Adrenal gland (tissue), 12 donors: Measurements from ENCODE around the gene ZNF691. TPM values are rescaled to one million over a fixed set of nuclear protein-coding genes. Genes with fewer than 3 reads are reported as not detected.
"Not testable (repeated sequence)": the region's sequence is repeated elsewhere in the genome, so short reads cannot be mapped to it uniquely, and the experiment has no call there.

ENCODE experiments used
- DNase-seq, 7 donors: peaks; one replicate each; pipeline ENCODE4 v3.0.0-alpha.2; 2019 to 2020
- H3K27ac ChIP-seq, 5 donors: fragments of 200-600 bp; sonication (generic) in 4 of 5; 1 replicate in 3 of 5; 2 replicates in 2 of 5; pipeline versions ENCODE4 v1.5.1 to v1.8.0; 2016 to 2020; ENCODE audit warnings: mild to moderate bottlenecking in 1 of 5
- H3K27me3 ChIP-seq: fragments of 200-600 bp; 2 replicates; pipeline ENCODE4 v1.8.0; 2021
- H3K36me3 ChIP-seq, 2 donors: fragments of 200-600 bp; replicated peaks in 1 of 2; 1 replicate in 1 of 2; 2 replicates in 1 of 2; pipeline versions ENCODE4 v1.5.1 to v1.8.0; 2018 to 2022
- H3K4me1 ChIP-seq, 2 donors: fragments of 200-600 bp; replicated peaks in 1 of 2; 1 replicate in 1 of 2; 2 replicates in 1 of 2; pipeline versions ENCODE4 v1.5.1 to v1.8.0; 2018 to 2021
- H3K4me3 ChIP-seq, 4 donors: fragments of 200-600 bp; sonication (generic) in 3 of 4; one replicate each; pipeline ENCODE4 v1.5.1; 2016 to 2018
- H3K9me3 ChIP-seq, 3 donors: fragments of 200-600 bp; sonication (generic) in 1 of 3; replicated peaks in 1 of 3; 1 replicate in 2 of 3; 2 replicates in 1 of 3; pipeline versions ENCODE4 v1.5.1 to v1.8.0; 2016 to 2021
- CTCF ChIP-seq, 6 experiments: fragments of 450-650 bp in 4 of 6; fragments of 200-600 bp in 2 of 6; sonication (generic) in 1 of 6; IDR thresholded peaks; 1 replicate in 5 of 6; 2 replicates in 1 of 6; pipeline versions ENCODE4 v1.5.1 to v1.8.0; 2016 to 2021; ENCODE audit warnings: antibody characterized with exemption in 6 of 6, mild to moderate bottlenecking in 2 of 6, moderate library complexity in 1 of 6
- POLR2A ChIP-seq, 2 donors: fragments of 450-650 bp; IDR thresholded peaks; one replicate each; pipeline ENCODE4 v1.6.1; 2017; ENCODE audit warnings: antibody characterized with exemption in 2 of 2, mild to moderate bottlenecking in 2 of 2, moderate library complexity in 1 of 2
- WGBS, 4 donors: extraction: QIAGEN DNeasy Blood & Tissue Kit in 2 of 4; methylation state at CpG; one replicate each; pipeline versions ENCODE4 v1.1.5 to v1.1.7; 2013 to 2017; 5-methylcytosine and 5-hydroxymethylcytosine counted together
- intact Hi-C, 2 donors: fragments of 100-400 bp; cut with DNase I; formaldehyde crosslinking; loops; one replicate each; pipeline versions ENCODE4 v1.14.1 to v1.15.0; 2022 to 2023
- polyA plus RNA-seq, 3 donors: library from polyadenylated mRNA; stranded (reverse); fragments of 200-250 nt in 2 of 3; fragments of 350-450 nt in 1 of 3; fragmentation: Illumina TruSeq in 1 of 3; extraction: RNeasy Lipid Tissue Mini Kit (QIAGEN cat#74804) in 1 of 3; gene quantifications; one replicate each; pipeline ENCODE4 v1.2.3, GENCODE V29; 2013 to 2014
- total RNA-seq, 9 donors: library from RNA; depleted of rRNA in 4 of 9; stranded (reverse); fragments of >200 nt in 4 of 9; fragments of 120-200 nt in 1 of 9; fragmentation: NEBNext Ultra II Directional in 1 of 9; extraction: Animal tissue kit (Norgen Biotek cat#: 25700) in 1 of 9; gene quantifications; one replicate each; pipeline versions ENCODE4 v1.1.0 to v1.2.4, GENCODE V29; 2013 to 2023
- donor health status: healthy with polysubstance abuse.
- donor health status: Bipolar disorder and iron deficiency.
- donor health status: DM: yes; HTN: yes; CAD: no.
- donor health status: DM: no; HTN: no; CAD: no.
- donor health status: DM: no; HTN: no; CAD: no.
- donor health status: DM: yes; HTN: yes; CAD: no.

ZNF691 gene
- total and polyA plus RNA-seq, 12 donors: 7.6 to 23.6 (median 14.6) TPM

GRCh38 chr1:42801832-42802473, 44.5 kb upstream of the ZNF691 start:
- no peaks in the 10 kb centered on the region for H3K27me3 ChIP-seq
- DNase-seq: no peak
- intact Hi-C loops: no loop called here
- H3K27ac ChIP-seq: no peak overlapping the region
- no peaks in the 10 kb centered on the region for H3K4me1 ChIP-seq
- no peak overlapping the region for H3K4me3 ChIP-seq
- TF ChIP-seq POLR2A (IDR thresholded peaks at IDR 0.05): no peak
- no peak for TF ChIP-seq CTCF (IDR thresholded peaks at IDR 0.05)
- H3K9me3 ChIP-seq: no peaks in the 10 kb centered on the region
- no peaks in the 10 kb centered on the region for H3K36me3 ChIP-seq
- WGBS, 4 donors: 85 to 91% (median 89%) methylated on average over 8 of the region's 8 CpGs

- TF ChIP-seq POLR2A (IDR thresholded peaks at IDR 0.05) (no peak), CTCF (IDR thresholded peaks at IDR 0.05) (no peak)
- H3K4me1 ChIP-seq: no peaks in the 10 kb centered on the region
- H3K27ac ChIP-seq: no peak overlapping the region
Measured at GRCh38 chr1:42806171-42806570, 40.2 kb upstream of the ZNF691 start.

GRCh38 chr1:42806593-42806992, 39.8 kb upstream of the ZNF691 start:
- Histone ChIP-seq H3K4me3 (no peak overlapping the region), H3K27me3 (no peaks in the 10 kb centered on the region), H3K27ac (no peak overlapping the region), H3K36me3 (no peaks in the 10 kb centered on the region), H3K4me1 (no peaks in the 10 kb centered on the region), H3K9me3 (no peaks in the 10 kb centered on the region)
- no peak for TF ChIP-seq POLR2A (IDR thresholded peaks at IDR 0.05)
- TF ChIP-seq CTCF (IDR thresholded peaks at IDR 0.05): no peak
- 85 to 88% (median 85%) methylated on average over 5 of the region's 5 CpGs for WGBS, 4 donors
- intact Hi-C loops: no loop called here
- no peak for DNase-seq

More at GRCh38 chr1:42806171-42806570, 40.2 kb upstream of the ZNF691 start:
- H3K9me3 ChIP-seq: no peaks in the 10 kb centered on the region
- intact Hi-C loops: no loop called here
- H3K36me3 ChIP-seq: no peaks in the 10 kb centered on the region
- no peak overlapping the region for H3K4me3 ChIP-seq
- no peak for DNase-seq
- no peaks in the 10 kb centered on the region for H3K27me3 ChIP-seq

- Histone ChIP-seq H3K27me3 (no peaks in the 10 kb centered on the region), H3K4me1 (no peaks in the 10 kb centered on the region), H3K27ac (no peak overlapping the region), H3K4me3 (no peak overlapping the region), H3K36me3 (no peaks in the 10 kb centered on the region), H3K9me3 (no peaks in the 10 kb centered on the region)
- DNase-seq: no peak
- intact Hi-C loops: no loop called here
- TF ChIP-seq CTCF (IDR thresholded peaks at IDR 0.05) (no peak), POLR2A (IDR thresholded peaks at IDR 0.05) (no peak)
Measured at GRCh38 chr1:42807056-42807668, 39.3 kb upstream of the ZNF691 start.

GRCh38 chr1:42814815-42815214, 31.6 kb upstream of the ZNF691 start:
- H3K4me3 ChIP-seq, intact Hi-C loops, H3K27ac ChIP-seq, H3K27me3 ChIP-seq, H3K36me3 ChIP-seq, H3K9me3 ChIP-seq, DNase-seq: not testable (repeated sequence)
- peaks cover 0 to 19% of the 10 kb centered on the region in 2 donors for H3K4me1 ChIP-seq
- 88 to 100% (median 99%) methylated on average over 1 to 3 of the region's 3 CpGs for WGBS, 4 donors
